GM12878 (cell line): Measurements from ENCODE around the gene CETP. TPM values are rescaled to one million over a fixed set of nuclear protein-coding genes. Genes with fewer than 3 reads are reported as not detected.

Experiments used
- ATAC-seq: fragments of 200-7000 bp; cut with Tn5 transposase; 3 replicates; pipeline ENCODE4 v1.9.1; 2020; ENCODE audit warnings: mild to moderate bottlenecking, moderate library complexity
- BruUV-seq: library from RNA; stranded (reverse); fragments of 400-500 nt; replicated peaks from 2 replicates; lab custom pipeline; 2021; lab: Mats Ljungman, UMichigan
- CTCF ChIA-PET: fragments of 300-600 bp; sonication (Branson Sonifier 250); formaldehyde crosslinking; extraction: SDS; loops from one replicate; lab custom pipeline; 2021; ENCODE audit warnings: inconsistent platforms; lab: Yijun Ruan, JAX
- POLR2A ChIA-PET: fragments of 350-600 bp; formaldehyde crosslinking; extraction: SDS; loops from one replicate; lab custom pipeline; 2021; ENCODE audit warnings: inconsistent platforms; lab: Charles Lee
- RAD21 ChIA-PET: fragments of 300-600 bp; sonication (Branson Sonifier 250); formaldehyde crosslinking; loops from one replicate; lab custom pipeline; 2023; ENCODE audit warnings: antibody characterized with exemption; ENCODE audit not compliant: unreplicated experiment; lab: Charles Lee
- SMC1A ChIA-PET: fragments of 300-600 bp; sonication (Branson Sonifier 250); formaldehyde crosslinking; loops from one replicate; lab custom pipeline; 2023; ENCODE audit not compliant: unreplicated experiment, uncharacterized antibody; lab: Charles Lee
- DNase-seq: peaks from one replicate; pipeline ENCODE4 v3.0.0-alpha.2; 2011; ENCODE audit warnings: low read depth, low spot score
- FAIRE-seq: peaks from 3 replicates; lab custom pipeline; 2011; peaks lifted over from hg19 to GRCh38; lab: Jason Lieb, UNC
- H2AFZ ChIP-seq: 2 replicates; pipeline ENCODE4 v1.6.0; 2011; ENCODE audit warnings: low read depth, low read length, control low read depth; ENCODE audit not compliant: control insufficient read depth
- H3K27ac ChIP-seq: 2 replicates; pipeline ENCODE4 v1.5.1; 2011; ENCODE audit warnings: control low read depth; ENCODE audit not compliant: control insufficient read depth, insufficient read depth
- H3K27me3 ChIP-seq, 2 experiments: replicated peaks in 1 of 2; 2 replicates each; pipeline versions ENCODE4 v1.6.0 to v1.6.1; 2011; ENCODE audit warnings: low read length in 1 of 2; ENCODE audit not compliant: control insufficient read depth in 2 of 2, insufficient read depth in 2 of 2
- H3K36me3 ChIP-seq, 2 experiments: 2 replicates each; pipeline ENCODE4 v1.5.1; 2011; ENCODE audit warnings: low read length in 1 of 2; ENCODE audit not compliant: control insufficient read depth in 2 of 2, insufficient read depth in 2 of 2
- H3K4me1 ChIP-seq: 2 replicates; pipeline ENCODE4 v1.6.1; 2011; ENCODE audit warnings: mild to moderate bottlenecking, low read length, moderate library complexity, mixed read lengths; ENCODE audit not compliant: control insufficient read depth, insufficient read depth
- H3K4me2 ChIP-seq: 2 replicates; pipeline ENCODE4 v1.6.0; 2011; ENCODE audit warnings: control low read depth; ENCODE audit not compliant: control insufficient read depth, insufficient read depth
- H3K4me3 ChIP-seq: fragments of 200-600 bp; sonication (generic); 2 replicates; pipeline ENCODE4 v1.5.1; 2016
- H3K79me2 ChIP-seq: 2 replicates; pipeline ENCODE4 v1.6.0; 2011; ENCODE audit warnings: low read length; ENCODE audit not compliant: control insufficient read depth, insufficient read depth
- H3K9ac ChIP-seq: 2 replicates; pipeline ENCODE4 v1.8.0; 2011; ENCODE audit warnings: low read length, control low read depth, mixed read lengths; ENCODE audit not compliant: control insufficient read depth, insufficient read depth
- H3K9me3 ChIP-seq: replicated peaks from 3 replicates; pipeline ENCODE4 v1.5.1; 2011; ENCODE audit warnings: mild to moderate bottlenecking, low read length; ENCODE audit not compliant: control insufficient read depth, insufficient read depth
- H4K20me1 ChIP-seq: 2 replicates; pipeline ENCODE4 v1.6.0; 2011; ENCODE audit not compliant: control insufficient read depth, insufficient read depth
- CBX3 ChIP-seq: fragments of 200-600 bp; sonication (generic); IDR thresholded peaks from 2 replicates; pipeline ENCODE4 v1.6.1; 2016; ENCODE audit warnings: low read depth, borderline replicate concordance
- CEBPB ChIP-seq, 2 experiments: fragments of 150-350 bp in 1 of 2; IDR thresholded peaks; 2 replicates each; pipeline ENCODE4 v1.6.1; 2012 to 2014; ENCODE audit warnings: low read depth in 2 of 2, low read length in 2 of 2, borderline replicate concordance in 1 of 2, inconsistent platforms in 1 of 2
- FOXK2 ChIP-seq: fragments of 450-650 bp; IDR thresholded peaks from 2 replicates; pipeline ENCODE4 v1.6.1; 2017; ENCODE audit warnings: mild to moderate bottlenecking, moderate library complexity
- HDGF ChIP-seq: fragments of 450-650 bp; IDR thresholded peaks from 2 replicates; pipeline ENCODE4 v1.6.1; 2016; ENCODE audit warnings: antibody characterized with exemption
- SP1 ChIP-seq: IDR thresholded peaks from one replicate; pipeline ENCODE4 v1.6.1; 2011; ENCODE audit warnings: low read depth, low read length
- ZBTB11 ChIP-seq: fragments of 450-650 bp; formaldehyde crosslinking; IDR thresholded peaks from 2 replicates; pipeline ENCODE4 v1.5.0; 2022; ENCODE audit warnings: mild to moderate bottlenecking, missing genetic modification characterization
- WGBS: methylation state at CpG from one replicate; pipeline ENCODE4 v1.1.6; 2016; ENCODE audit warnings: low lambda C conversion rate; ENCODE audit not compliant: insufficient replicate concordance, insufficient coverage; ENCODE audit errors: missing lambda C conversion rate; 5-methylcytosine and 5-hydroxymethylcytosine counted together
- in situ Hi-C: fragments of 300-500 bp; cut with MboI; formaldehyde crosslinking; loops from 9 replicates; pipeline ENCODE4 v1.14.3; 2018; ENCODE audit warnings: mixed read lengths
- intact Hi-C: fragments of 100-400 bp; cut with micrococcal nuclease; formaldehyde crosslinking; loops from one replicate; pipeline ENCODE4 v1.14.2; 2022; ENCODE audit not compliant: unreplicated experiment
- polyA plus RNA-seq, 11 experiments: library from polyadenylated mRNA; depleted of rRNA in 4 of 11; unstranded in 6 of 11; stranded (reverse) in 5 of 11; fragments of >200 nt; fragmentation: Nextera tagmentation in 4 of 11; fragmentation: Illumina TruSeq in 1 of 11; extraction: Ambion mirVana in 4 of 11; extraction: Trizol in 1 of 11; gene quantifications; 1 replicate in 1 of 11; 2 replicates in 10 of 11; pipeline versions ENCODE4 v1.2.1 to v1.2.3, GENCODE V29; 2011 to 2016; ENCODE audit warnings: inconsistent platforms in 2 of 11, missing spikeins in 2 of 11, low read depth in 1 of 11
- total RNA-seq, 4 experiments: library from RNA; depleted of rRNA in 3 of 4; stranded (reverse); fragments of >200 nt in 3 of 4; fragmentation: Illumina TruSeq in 1 of 4; extraction: Trizol in 1 of 4; gene quantifications; 2 replicates each; pipeline versions ENCODE4 v1.2.1 to v1.2.3, GENCODE V29; 2013 to 2021
- TF ChIP-seq, protein P1 (sequence below): fragments of 450-650 bp; IDR thresholded peaks from 2 replicates; pipeline ENCODE4 v1.6.1; 2017; ENCODE audit warnings: antibody characterized with exemption, mild to moderate bottlenecking, moderate library complexity

CETP gene
- total and polyA plus RNA-seq, 10 of the 15 experiments (the other 5 are each of a cell fraction or from before 2014, with no cell fraction given): 1.2 to 6.4 (median 2.1) TPM

DNA sequence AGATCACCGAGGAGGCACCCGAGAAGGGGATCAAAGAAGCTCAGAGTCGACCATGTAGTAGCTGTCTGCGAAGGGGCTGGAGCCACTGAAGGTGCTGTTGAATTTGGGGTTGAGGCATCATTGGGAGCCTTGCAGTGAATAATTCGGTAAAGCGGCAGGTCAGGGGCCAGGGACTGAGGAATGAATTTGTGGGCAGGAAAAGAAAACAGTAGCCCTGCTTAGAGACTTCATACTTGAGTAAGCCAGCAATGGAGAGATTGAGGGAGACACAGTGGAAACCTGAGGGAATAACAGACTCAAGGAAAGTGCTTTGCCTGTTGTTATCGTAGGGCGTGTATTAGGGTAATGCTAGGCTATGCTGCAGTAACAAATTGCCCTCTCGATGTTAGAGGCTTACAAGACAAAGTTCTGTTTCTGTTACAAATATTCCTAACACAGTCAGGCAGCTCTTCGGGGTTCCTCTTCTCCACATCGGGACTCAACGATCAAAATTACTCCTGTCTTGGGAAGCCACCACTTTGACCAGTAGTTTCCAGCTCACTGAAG is 43.2 kb upstream of the CETP start:
- no peaks in the 10 kb centered on the region for H3K27me3 ChIP-seq
- H3K9me3 ChIP-seq: no peaks in the 10 kb centered on the region; the same call in 2 of the 3 replicates
- ChIA-PET SMC1A (interaction anchor here (1.0 to 6.4 kb wide), 11 partner anchors 8 to 71 kb away, joined by 3 to 52 read pairs (median 4); partner anchors contain the start of gene HERPUD1), POLR2A (interaction anchor here (0.7 to 13.8 kb wide), 4 partner anchors 17 to 229 kb away, joined by 3 to 306 read pairs (median 4); partner anchors contain the start of gene HERPUD1), CTCF (interaction anchor here (0.8 to 2.3 kb wide), 7 partner anchors 9 to 269 kb away, joined by 3 to 14 read pairs (median 3); no protein-coding TSS in a partner anchor), RAD21 (interaction anchor here (0.8 to 4.6 kb wide), 8 partner anchors 12 to 54 kb away, joined by 3 to 34 read pairs (median 4); partner anchors contain the start of genes HERPUD1 and SLC12A3)
- no TSS peak for BruUV-seq
- H3K9ac ChIP-seq: no peak overlapping the region
- TF ChIP-seq ZBTB11 (CRISPR knock-in tag): no peak
- no peak for TF ChIP-seq HDGF
- TF ChIP-seq CEBPB (IDR thresholded peaks at IDR 0.05; ENCODE audit: borderline replicate concordance in 1 of 2, low read depth in 2 of 2, low read length in 2 of 2): no peak
- TF ChIP-seq SP1: no peak
- TF ChIP-seq FOXK2: no peak
- TF ChIP-seq CBX3: no peak
- TF ChIP-seq, protein P1, sequence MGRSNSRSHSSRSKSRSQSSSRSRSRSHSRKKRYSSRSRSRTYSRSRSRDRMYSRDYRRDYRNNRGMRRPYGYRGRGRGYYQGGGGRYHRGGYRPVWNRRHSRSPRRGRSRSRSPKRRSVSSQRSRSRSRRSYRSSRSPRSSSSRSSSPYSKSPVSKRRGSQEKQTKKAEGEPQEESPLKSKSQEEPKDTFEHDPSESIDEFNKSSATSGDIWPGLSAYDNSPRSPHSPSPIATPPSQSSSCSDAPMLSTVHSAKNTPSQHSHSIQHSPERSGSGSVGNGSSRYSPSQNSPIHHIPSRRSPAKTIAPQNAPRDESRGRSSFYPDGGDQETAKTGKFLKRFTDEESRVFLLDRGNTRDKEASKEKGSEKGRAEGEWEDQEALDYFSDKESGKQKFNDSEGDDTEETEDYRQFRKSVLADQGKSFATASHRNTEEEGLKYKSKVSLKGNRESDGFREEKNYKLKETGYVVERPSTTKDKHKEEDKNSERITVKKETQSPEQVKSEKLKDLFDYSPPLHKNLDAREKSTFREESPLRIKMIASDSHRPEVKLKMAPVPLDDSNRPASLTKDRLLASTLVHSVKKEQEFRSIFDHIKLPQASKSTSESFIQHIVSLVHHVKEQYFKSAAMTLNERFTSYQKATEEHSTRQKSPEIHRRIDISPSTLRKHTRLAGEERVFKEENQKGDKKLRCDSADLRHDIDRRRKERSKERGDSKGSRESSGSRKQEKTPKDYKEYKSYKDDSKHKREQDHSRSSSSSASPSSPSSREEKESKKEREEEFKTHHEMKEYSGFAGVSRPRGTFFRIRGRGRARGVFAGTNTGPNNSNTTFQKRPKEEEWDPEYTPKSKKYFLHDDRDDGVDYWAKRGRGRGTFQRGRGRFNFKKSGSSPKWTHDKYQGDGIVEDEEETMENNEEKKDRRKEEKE: no peak
- H4K20me1 ChIP-seq: no peaks in the 10 kb centered on the region
- ATAC-seq: no peak
- FAIRE-seq: no peak
- H3K4me3 ChIP-seq: no peak overlapping the region
- no peaks in the 10 kb centered on the region for H3K79me2 ChIP-seq
- no peak overlapping the region for H3K27ac ChIP-seq
- intact Hi-C loops (no loop called here), in situ Hi-C loops (no loop called here)
- no peak for DNase-seq
- 96% methylated on average over 12 of the region's 12 CpGs for WGBS
- H3K36me3 ChIP-seq: no peaks in the 10 kb centered on the region
- peaks cover 31% of the 10 kb centered on the region for H3K4me1 ChIP-seq
- no peak overlapping the region for H3K4me2 ChIP-seq
- no peak overlapping the region for H2AFZ ChIP-seq
